ENCODE data around the gene ITPR2. TPM values are rescaled to one million over a fixed set of nuclear protein-coding genes. Genes with fewer than 3 reads are reported as not detected.

Gene ITPR2
- total and polyA plus RNA-seq, 2 of the 13 experiments (the other 11 are each of a cell fraction or from before 2014, with no cell fraction given) = 31.9 to 81.9 TPM

DNA sequence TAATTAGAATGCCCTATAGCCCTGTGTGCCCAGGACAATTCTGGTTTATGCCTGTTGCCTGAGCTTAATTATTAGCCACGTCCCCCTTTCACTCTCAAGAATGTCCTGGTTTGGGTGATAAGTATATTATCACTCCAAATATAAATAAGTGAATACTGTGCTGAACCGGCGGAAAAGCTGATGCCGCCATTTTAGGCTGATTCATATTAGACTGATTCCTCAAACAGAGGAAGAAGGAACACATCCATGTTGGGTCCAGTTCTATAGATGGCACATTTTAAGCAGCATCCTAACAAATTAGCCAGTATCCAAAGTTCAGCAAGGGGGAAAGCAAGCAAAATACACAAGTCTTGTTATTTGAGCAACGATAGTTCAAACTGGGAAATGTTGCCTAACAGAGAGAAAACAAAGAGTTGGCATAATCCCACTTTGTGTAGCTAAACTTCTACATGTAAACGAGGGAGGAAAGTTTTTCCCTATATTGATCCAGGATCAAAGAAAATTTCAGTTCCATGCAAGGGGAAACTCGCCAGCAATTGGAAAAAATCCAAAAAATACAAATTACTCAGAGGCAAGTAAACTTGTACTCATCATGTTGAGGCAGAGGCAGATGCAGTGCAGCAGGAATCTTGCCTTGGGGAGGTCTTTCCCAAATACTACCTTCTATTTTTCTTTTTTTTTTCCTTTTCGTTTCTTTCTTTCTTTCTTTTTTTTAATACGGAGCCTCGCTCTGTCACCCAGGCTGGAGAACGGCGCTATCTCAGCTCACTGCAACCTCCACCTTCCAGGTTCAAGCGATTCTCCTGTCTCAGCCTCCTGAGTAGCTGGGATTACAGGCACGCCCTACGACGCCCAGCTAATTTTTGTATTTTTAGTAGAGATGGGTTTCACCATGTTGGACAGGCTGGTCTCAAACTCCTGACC lies 96.2 kb downstream of the ITPR2 start (continued):
- TF ChIP-seq, protein P1, sequence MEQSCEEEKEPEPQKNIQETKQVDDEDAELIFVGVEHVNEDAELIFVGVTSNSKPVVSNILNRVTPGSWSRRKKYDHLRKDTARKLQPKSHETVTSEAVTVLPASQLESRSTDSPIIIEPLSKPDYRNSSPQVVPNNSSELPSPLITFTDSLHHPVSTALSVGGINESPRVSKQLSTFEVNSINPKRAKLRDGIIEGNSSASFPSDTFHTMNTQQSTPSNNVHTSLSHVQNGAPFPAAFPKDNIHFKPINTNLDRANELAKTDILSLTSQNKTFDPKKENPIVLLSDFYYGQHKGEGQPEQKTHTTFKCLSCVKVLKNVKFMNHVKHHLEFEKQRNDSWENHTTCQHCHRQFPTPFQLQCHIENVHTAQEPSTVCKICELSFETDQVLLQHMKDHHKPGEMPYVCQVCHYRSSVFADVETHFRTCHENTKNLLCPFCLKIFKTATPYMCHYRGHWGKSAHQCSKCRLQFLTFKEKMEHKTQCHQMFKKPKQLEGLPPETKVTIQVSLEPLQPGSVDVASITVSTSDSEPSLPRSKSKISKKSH (CRISPR knock-in tag; IDR thresholded peaks at IDR 0.05; ENCODE audit: borderline replicate concordance) = no peak
- TF ChIP-seq, protein P2, sequence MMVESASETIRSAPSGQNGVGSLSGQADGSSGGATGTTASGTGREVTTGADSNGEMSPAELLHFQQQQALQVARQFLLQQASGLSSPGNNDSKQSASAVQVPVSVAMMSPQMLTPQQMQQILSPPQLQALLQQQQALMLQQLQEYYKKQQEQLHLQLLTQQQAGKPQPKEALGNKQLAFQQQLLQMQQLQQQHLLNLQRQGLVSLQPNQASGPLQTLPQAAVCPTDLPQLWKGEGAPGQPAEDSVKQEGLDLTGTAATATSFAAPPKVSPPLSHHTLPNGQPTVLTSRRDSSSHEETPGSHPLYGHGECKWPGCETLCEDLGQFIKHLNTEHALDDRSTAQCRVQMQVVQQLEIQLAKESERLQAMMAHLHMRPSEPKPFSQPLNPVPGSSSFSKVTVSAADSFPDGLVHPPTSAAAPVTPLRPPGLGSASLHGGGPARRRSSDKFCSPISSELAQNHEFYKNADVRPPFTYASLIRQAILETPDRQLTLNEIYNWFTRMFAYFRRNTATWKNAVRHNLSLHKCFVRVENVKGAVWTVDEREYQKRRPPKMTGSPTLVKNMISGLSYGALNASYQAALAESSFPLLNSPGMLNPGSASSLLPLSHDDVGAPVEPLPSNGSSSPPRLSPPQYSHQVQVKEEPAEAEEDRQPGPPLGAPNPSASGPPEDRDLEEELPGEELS (CRISPR knock-in tag; IDR thresholded peaks at IDR 0.05) = peak; percentile 99
- peak; percentile 89 for TF ChIP-seq ZNF331 (CRISPR knock-in tag; IDR thresholded peaks at IDR 0.05)
- TF ChIP-seq, protein P3, sequence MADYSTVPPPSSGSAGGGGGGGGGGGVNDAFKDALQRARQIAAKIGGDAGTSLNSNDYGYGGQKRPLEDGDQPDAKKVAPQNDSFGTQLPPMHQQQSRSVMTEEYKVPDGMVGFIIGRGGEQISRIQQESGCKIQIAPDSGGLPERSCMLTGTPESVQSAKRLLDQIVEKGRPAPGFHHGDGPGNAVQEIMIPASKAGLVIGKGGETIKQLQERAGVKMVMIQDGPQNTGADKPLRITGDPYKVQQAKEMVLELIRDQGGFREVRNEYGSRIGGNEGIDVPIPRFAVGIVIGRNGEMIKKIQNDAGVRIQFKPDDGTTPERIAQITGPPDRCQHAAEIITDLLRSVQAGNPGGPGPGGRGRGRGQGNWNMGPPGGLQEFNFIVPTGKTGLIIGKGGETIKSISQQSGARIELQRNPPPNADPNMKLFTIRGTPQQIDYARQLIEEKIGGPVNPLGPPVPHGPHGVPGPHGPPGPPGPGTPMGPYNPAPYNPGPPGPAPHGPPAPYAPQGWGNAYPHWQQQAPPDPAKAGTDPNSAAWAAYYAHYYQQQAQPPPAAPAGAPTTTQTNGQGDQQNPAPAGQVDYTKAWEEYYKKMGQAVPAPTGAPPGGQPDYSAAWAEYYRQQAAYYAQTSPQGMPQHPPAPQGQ (CRISPR knock-in tag; IDR thresholded peaks at IDR 0.05; ENCODE audit: borderline replicate concordance) = no peak
- no peak for TF ChIP-seq MAZ (IDR thresholded peaks at IDR 0.05; ENCODE audit: borderline replicate concordance, low read depth, low read length)
- no peak; the same call in 1 of the 2 replicates for TF ChIP-seq MAZ (CRISPR knock-in tag; IDR thresholded peaks at IDR 0.05; ENCODE audit: low read depth)
- TF ChIP-seq ERF (CRISPR knock-in tag; IDR thresholded peaks at IDR 0.05) = peak; percentile 85; the same call in 1 of the 2 replicates
- TF ChIP-seq, protein P4, sequence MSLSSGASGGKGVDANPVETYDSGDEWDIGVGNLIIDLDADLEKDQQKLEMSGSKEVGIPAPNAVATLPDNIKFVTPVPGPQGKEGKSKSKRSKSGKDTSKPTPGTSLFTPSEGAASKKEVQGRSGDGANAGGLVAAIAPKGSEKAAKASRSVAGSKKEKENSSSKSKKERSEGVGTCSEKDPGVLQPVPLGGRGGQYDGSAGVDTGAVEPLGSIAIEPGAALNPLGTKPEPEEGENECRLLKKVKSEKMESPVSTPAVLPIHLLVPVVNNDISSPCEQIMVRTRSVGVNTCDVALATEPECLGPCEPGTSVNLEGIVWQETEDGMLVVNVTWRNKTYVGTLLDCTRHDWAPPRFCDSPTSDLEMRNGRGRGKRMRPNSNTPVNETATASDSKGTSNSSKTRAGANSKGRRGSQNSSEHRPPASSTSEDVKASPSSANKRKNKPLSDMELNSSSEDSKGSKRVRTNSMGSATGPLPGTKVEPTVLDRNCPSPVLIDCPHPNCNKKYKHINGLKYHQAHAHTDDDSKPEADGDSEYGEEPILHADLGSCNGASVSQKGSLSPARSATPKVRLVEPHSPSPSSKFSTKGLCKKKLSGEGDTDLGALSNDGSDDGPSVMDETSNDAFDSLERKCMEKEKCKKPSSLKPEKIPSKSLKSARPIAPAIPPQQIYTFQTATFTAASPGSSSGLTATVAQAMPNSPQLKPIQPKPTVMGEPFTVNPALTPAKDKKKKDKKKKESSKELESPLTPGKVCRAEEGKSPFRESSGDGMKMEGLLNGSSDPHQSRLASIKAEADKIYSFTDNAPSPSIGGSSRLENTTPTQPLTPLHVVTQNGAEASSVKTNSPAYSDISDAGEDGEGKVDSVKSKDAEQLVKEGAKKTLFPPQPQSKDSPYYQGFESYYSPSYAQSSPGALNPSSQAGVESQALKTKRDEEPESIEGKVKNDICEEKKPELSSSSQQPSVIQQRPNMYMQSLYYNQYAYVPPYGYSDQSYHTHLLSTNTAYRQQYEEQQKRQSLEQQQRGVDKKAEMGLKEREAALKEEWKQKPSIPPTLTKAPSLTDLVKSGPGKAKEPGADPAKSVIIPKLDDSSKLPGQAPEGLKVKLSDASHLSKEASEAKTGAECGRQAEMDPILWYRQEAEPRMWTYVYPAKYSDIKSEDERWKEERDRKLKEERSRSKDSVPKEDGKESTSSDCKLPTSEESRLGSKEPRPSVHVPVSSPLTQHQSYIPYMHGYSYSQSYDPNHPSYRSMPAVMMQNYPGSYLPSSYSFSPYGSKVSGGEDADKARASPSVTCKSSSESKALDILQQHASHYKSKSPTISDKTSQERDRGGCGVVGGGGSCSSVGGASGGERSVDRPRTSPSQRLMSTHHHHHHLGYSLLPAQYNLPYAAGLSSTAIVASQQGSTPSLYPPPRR (CRISPR knock-in tag; IDR thresholded peaks at IDR 0.05; ENCODE audit: borderline replicate concordance) = peak; percentile 98
- TF ChIP-seq ZSCAN21 (CRISPR knock-in tag; IDR thresholded peaks at IDR 0.05; ENCODE audit: borderline replicate concordance) = peak; percentile 55; the same call in 1 of the 2 replicates
- peak; percentile 76; the same call in 1 of the 2 replicates for TF ChIP-seq ZMYM2 (CRISPR knock-in tag; IDR thresholded peaks at IDR 0.05)
- TF ChIP-seq TARDBP (CRISPR knock-in tag; IDR thresholded peaks at IDR 0.05) = peak; percentile 97
- no peak for TF ChIP-seq CBX5 (CRISPR knock-in tag; IDR thresholded peaks at IDR 0.05; ENCODE audit: borderline replicate concordance)
- TF ChIP-seq, protein P5, sequence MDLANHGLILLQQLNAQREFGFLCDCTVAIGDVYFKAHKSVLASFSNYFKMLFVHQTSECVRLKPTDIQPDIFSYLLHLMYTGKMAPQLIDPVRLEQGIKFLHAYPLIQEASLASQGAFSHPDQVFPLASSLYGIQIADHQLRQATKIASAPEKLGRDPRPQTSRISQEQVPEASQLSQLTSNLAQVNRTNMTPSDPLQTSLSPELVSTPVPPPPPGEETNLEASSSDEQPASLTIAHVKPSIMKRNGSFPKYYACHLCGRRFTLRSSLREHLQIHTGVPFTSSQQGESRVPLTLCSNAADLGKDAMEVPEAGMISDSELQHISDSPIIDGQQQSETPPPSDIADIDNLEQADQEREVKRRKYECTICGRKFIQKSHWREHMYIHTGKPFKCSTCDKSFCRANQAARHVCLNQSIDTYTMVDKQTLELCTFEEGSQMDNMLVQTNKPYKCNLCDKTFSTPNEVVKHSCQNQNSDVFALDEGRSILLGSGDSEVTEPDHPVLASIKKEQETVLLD (CRISPR knock-in tag; IDR thresholded peaks at IDR 0.05; ENCODE audit: low read depth) = no peak
- TF ChIP-seq PAF1 (CRISPR knock-in tag; IDR thresholded peaks at IDR 0.05) = no peak
- no peak for TF ChIP-seq HIVEP1 (CRISPR knock-in tag; IDR thresholded peaks at IDR 0.05)
- peak; percentile 66; the same call in 1 of the 2 replicates for TF ChIP-seq ZNF772 (CRISPR knock-in tag; IDR thresholded peaks at IDR 0.05)
